Measurements from ENCODE around the gene RRBP1.

Gene RRBP1

DNA sequence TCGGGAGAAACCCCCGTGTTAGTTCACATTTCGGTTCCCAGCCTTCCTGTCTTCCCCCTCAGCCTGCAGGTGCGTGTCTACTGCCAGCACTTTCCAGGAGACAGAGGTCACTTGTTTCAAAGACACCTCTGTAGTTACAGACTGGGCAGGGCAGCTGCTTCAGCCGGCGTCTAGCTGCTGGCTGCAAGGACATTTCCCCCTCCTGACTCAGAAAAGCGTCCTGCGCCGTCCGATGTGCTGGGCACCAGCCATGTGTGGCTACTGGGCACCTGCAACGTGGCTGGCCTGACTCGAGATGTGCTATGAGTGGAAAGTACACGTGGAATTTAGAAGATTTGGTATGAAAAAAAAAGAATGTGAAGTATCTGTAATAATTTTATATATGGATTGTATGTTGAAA, 37.6 kb downstream of the RRBP1 start:
- peaks cover 60% of the 10 kb centered on the region for H4K20me1 ChIP-seq (ENCODE audit: insufficient read depth, low read length)
- H3K4me2 ChIP-seq (ENCODE audit: low read depth, low read length): no peak overlapping the region
- no peaks in the 10 kb centered on the region; the same call in 1 of the 2 replicates for H3F3A ChIP-seq (ENCODE audit: insufficient read depth, low read length)
- no peak for DNase-seq
- H3K9me3 ChIP-seq (replicated peaks; ENCODE audit: insufficient read depth, low read length): no peaks in the 10 kb centered on the region
- no peak overlapping the region for H3K27ac ChIP-seq (ENCODE audit: low read length)
- H3K4me3 ChIP-seq (ENCODE audit: low read length): no peak overlapping the region
- peaks cover 14% of the 10 kb centered on the region for H3K36me3 ChIP-seq (replicated peaks; ENCODE audit: insufficient read depth, low read length)
- TF ChIP-seq EZH2 (optimal IDR thresholded peaks at IDR 0.05; ENCODE audit: low read depth, low read length) (no peak), EZH2phosphoT487 (IDR thresholded peaks at IDR 0.05; ENCODE audit: low read length) (no peak)
- TF ChIP-seq, protein P1, sequence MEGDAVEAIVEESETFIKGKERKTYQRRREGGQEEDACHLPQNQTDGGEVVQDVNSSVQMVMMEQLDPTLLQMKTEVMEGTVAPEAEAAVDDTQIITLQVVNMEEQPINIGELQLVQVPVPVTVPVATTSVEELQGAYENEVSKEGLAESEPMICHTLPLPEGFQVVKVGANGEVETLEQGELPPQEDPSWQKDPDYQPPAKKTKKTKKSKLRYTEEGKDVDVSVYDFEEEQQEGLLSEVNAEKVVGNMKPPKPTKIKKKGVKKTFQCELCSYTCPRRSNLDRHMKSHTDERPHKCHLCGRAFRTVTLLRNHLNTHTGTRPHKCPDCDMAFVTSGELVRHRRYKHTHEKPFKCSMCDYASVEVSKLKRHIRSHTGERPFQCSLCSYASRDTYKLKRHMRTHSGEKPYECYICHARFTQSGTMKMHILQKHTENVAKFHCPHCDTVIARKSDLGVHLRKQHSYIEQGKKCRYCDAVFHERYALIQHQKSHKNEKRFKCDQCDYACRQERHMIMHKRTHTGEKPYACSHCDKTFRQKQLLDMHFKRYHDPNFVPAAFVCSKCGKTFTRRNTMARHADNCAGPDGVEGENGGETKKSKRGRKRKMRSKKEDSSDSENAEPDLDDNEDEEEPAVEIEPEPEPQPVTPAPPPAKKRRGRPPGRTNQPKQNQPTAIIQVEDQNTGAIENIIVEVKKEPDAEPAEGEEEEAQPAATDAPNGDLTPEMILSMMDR (IDR thresholded peaks at IDR 0.05; ENCODE audit: low read length): no peak
- H3K27me3 ChIP-seq (replicated peaks; ENCODE audit: insufficient read depth, low read length): no peaks in the 10 kb centered on the region
- no peaks in the 10 kb centered on the region for H3K9me2 ChIP-seq (replicated peaks; ENCODE audit: insufficient read depth, low read length)
- no peak overlapping the region for H3K9ac ChIP-seq (ENCODE audit: low read length)
- peaks cover 97% of the 10 kb centered on the region for H3K79me2 ChIP-seq (ENCODE audit: low read length)
- no peaks in the 10 kb centered on the region for H3K4me1 ChIP-seq (ENCODE audit: low read length)
- H2AFZ ChIP-seq (ENCODE audit: low read length): no peak overlapping the region

DNA sequence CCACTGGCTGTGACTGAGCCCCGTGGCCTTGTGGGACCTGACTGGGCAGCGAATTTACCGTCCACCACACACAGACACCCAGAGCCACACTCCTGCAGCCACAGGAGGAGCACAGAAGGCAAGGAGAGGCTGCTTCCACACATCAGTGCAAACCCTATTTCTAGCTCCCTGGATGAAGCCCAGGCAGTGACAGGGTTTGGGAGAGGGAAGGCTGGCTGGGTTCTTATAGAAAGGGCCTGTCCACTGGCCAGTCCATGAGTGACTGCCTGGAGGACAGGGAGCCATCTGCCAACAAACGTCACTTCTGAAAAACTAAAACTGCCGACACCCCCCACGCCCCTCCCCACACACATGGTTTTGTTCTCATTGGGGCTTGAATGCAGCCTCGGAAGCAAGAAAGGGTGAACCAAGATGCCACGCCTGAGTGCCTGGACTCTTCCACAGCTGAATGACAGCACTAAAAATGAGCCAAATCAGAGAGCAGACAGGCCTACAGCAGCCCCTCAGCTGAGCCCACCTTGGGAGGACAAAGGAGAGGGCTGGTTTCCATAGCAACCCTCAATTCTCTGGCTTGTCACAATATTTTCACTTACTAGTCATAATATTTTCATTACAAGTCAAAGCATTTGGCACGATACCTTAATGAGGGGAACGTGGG, 38.4 kb downstream of the RRBP1 start:
- no peak for TF ChIP-seq EZH2phosphoT487 (IDR thresholded peaks at IDR 0.05; ENCODE audit: low read length)
- TF ChIP-seq, protein P1 (IDR thresholded peaks at IDR 0.05; ENCODE audit: low read length): no peak
- no peak for TF ChIP-seq EZH2 (optimal IDR thresholded peaks at IDR 0.05; ENCODE audit: low read depth, low read length)
- DNase-seq: no peak
- Histone ChIP-seq H3F3A (ENCODE audit: insufficient read depth, low read length) (no peaks in the 10 kb centered on the region; the same call in 1 of the 2 replicates), H3K9me3 (replicated peaks; ENCODE audit: insufficient read depth, low read length) (no peaks in the 10 kb centered on the region), H3K27ac (ENCODE audit: low read length) (no peak overlapping the region), H3K79me2 (ENCODE audit: low read length) (peaks cover 98% of the 10 kb centered on the region), H3K9me2 (replicated peaks; ENCODE audit: insufficient read depth, low read length) (no peaks in the 10 kb centered on the region), H3K4me3 (ENCODE audit: low read length) (no peak overlapping the region), H3K36me3 (replicated peaks; ENCODE audit: insufficient read depth, low read length) (peaks cover 21% of the 10 kb centered on the region), H3K9ac (ENCODE audit: low read length) (no peak overlapping the region), H2AFZ (ENCODE audit: low read length) (no peak overlapping the region), H3K27me3 (replicated peaks; ENCODE audit: insufficient read depth, low read length) (no peaks in the 10 kb centered on the region), H3K4me1 (ENCODE audit: low read length) (no peaks in the 10 kb centered on the region), H4K20me1 (ENCODE audit: insufficient read depth, low read length) (peaks cover 54% of the 10 kb centered on the region), H3K4me2 (ENCODE audit: low read depth, low read length) (no peak overlapping the region)

DNA sequence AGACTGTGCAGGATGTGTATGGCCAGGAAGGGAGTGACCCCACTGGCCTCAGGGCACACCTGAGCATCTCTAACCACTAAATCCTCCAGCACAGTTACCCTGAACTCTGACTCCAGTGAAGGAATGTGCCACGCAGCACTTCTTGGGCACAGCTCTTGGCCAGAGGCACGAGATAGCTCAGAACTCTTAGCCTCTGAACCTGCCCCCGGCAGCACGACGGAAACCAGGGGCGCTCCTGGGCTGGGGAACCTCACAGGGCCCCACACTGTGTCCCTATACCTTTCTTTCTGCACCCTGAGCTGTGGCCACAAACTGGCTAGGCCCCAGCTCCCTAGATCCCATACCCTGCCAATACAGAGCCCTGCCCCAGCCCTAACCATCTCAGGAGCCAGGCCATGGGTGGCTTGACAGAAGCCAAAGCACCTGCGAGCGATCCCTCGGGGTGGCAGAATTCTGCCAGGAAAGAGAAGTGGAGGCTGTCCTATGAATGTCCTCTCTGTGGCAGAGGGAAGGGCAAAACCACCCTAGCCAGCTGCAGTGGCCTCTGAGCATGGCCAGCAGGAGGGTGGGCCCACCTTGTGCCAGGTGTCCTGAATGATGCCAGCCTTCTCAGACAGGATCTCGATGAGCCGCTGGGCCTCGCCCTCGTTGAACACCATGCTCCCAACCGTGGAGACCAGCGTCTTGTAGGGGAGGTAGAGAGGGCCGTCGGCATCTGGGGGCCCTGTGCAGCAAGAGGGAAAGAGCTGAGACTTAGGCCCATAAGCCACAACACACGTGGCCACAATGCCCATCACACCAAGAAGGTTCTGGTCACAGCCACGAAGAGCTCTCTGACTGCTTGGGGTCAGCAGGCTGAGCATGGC, 39.4 kb downstream of the RRBP1 start:
- no peaks in the 10 kb centered on the region for H3F3A ChIP-seq (ENCODE audit: insufficient read depth, low read length)
- H3K4me3 ChIP-seq (ENCODE audit: low read length): no peak overlapping the region
- H2AFZ ChIP-seq (ENCODE audit: low read length): no peak overlapping the region
- H3K27ac ChIP-seq (ENCODE audit: low read length): no peak overlapping the region
- peaks cover 25% of the 10 kb centered on the region for H3K36me3 ChIP-seq (replicated peaks; ENCODE audit: insufficient read depth, low read length)
- no peak overlapping the region for H3K9ac ChIP-seq (ENCODE audit: low read length)
- H3K9me3 ChIP-seq (replicated peaks; ENCODE audit: insufficient read depth, low read length): no peaks in the 10 kb centered on the region
- H3K9me2 ChIP-seq (replicated peaks; ENCODE audit: insufficient read depth, low read length): no peaks in the 10 kb centered on the region
- peaks cover 44% of the 10 kb centered on the region for H4K20me1 ChIP-seq (ENCODE audit: insufficient read depth, low read length)
- no peaks in the 10 kb centered on the region for H3K27me3 ChIP-seq (replicated peaks; ENCODE audit: insufficient read depth, low read length)
- H3K4me2 ChIP-seq (ENCODE audit: low read depth, low read length): no peak overlapping the region
- TF ChIP-seq EZH2 (optimal IDR thresholded peaks at IDR 0.05; ENCODE audit: low read depth, low read length) (no peak), EZH2phosphoT487 (IDR thresholded peaks at IDR 0.05; ENCODE audit: low read length) (no peak)
- TF ChIP-seq, protein P1 (IDR thresholded peaks at IDR 0.05; ENCODE audit: low read length): no peak
- H3K4me1 ChIP-seq (ENCODE audit: low read length): no peaks in the 10 kb centered on the region
- peaks cover 98% of the 10 kb centered on the region for H3K79me2 ChIP-seq (ENCODE audit: low read length)
- no peak for DNase-seq
